HEK293 (cell line): ENCODE data around the gene KANSL1L.

ENCODE experiments used
- BCL11A ChIP-seq: fragments of 450-650 bp; formaldehyde crosslinking; IDR thresholded peaks from 2 replicates; pipeline ENCODE4 v1.5.1; 2016; ENCODE audit warnings: low read depth, missing biosample characterization, missing genetic modification characterization
- CTCF ChIP-seq: fragments of 450-650 bp; formaldehyde crosslinking; IDR thresholded peaks from 2 replicates; pipeline ENCODE4 v1.5.1; 2016; ENCODE audit warnings: missing biosample characterization, missing genetic modification characterization
- ZNF423 ChIP-seq: fragments of 450-650 bp; formaldehyde crosslinking; IDR thresholded peaks from 2 replicates; pipeline ENCODE4 v1.5.1; 2016; ENCODE audit warnings: missing biosample characterization, missing genetic modification characterization
- ZNF571 ChIP-seq: fragments of 450-650 bp; formaldehyde crosslinking; IDR thresholded peaks from 2 replicates; pipeline ENCODE4 v1.5.0; 2017; ENCODE audit warnings: missing biosample characterization, missing genetic modification characterization
- ZNF677 ChIP-seq: fragments of 450-650 bp; IDR thresholded peaks from 2 replicates; pipeline ENCODE4 v1.5.0; 2018; ENCODE audit warnings: missing biosample characterization, mild to moderate bottlenecking, missing genetic modification characterization, moderate library complexity
- ZSCAN16 ChIP-seq: fragments of 450-650 bp; formaldehyde crosslinking; IDR thresholded peaks from 2 replicates; pipeline ENCODE4 v1.5.1; 2016; ENCODE audit warnings: missing biosample characterization, missing genetic modification characterization

GRCh38 chr2:210188190-210188589 lies 17.0 kb upstream of the KANSL1L start:
- TF ChIP-seq CTCF (tag by site-specific recombination), result no peak
- no peak for TF ChIP-seq ZNF423 (tag by site-specific recombination)
- TF ChIP-seq ZSCAN16 (tag by site-specific recombination), result no peak
- no peak for TF ChIP-seq BCL11A (tag by site-specific recombination)
- no peak for TF ChIP-seq ZNF571
- TF ChIP-seq ZNF677 (tag by site-specific recombination), result no peak
